ENCODE data around the gene TOR1AIP1. TPM values are rescaled to one million over a fixed set of nuclear protein-coding genes. Genes with fewer than 3 reads are reported as not detected.

Gene TOR1AIP1
- total and polyA plus RNA-seq, 3 donors from 2014 or later = 62.7 to 72.3 (median 63.7) TPM

DNA sequence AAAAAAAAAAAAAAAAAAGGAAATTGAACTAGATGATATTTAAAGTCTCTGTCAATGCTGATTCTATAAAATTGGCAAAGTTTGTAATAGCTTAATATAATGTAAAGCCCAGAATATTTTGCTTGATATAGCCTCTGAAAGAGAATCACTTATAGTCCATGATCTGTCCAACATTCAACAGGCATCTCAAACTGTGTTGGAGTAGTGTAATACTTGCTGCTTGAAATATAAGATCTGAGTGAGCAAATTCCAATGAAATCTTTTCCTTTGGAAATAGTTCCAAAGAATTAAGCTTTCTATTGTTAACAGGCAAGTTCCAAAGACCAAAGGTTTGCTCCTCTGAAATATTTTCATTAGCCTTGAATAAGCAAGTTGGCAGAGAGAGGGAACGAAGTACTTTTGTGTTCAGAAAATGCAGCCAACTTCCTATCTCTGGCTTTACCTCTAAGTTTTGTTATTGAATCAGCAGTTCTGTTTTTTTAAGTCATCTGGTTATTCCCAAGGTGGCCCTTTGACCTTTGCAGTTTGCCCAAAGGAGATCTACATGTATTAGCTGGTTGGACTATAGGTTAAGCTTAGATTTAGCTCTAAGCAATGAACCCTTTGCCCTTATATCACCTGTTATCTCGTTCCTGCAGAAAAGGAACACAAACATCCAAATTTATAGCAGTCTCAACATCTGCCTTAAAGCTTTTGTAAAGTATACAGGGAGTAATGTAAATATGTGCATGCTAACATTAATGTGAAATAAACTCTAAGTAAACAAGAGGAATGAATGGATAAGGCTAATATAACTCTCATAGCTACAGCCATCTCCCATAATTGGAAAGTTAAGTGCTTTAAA is 48.1 kb downstream of the TOR1AIP1 start:
- Histone ChIP-seq H3K9me3 (no peaks in the 10 kb centered on the region), H3K27me3 (no peaks in the 10 kb centered on the region), H3K4me3 (no peak overlapping the region), H3K27ac (no peak overlapping the region), H3K4me1 (peaks cover 9% of the 10 kb centered on the region), H3K36me3 (ENCODE audit: low read depth, missing control alignments) (no peaks in the 10 kb centered on the region)
- TF ChIP-seq, protein P1, sequence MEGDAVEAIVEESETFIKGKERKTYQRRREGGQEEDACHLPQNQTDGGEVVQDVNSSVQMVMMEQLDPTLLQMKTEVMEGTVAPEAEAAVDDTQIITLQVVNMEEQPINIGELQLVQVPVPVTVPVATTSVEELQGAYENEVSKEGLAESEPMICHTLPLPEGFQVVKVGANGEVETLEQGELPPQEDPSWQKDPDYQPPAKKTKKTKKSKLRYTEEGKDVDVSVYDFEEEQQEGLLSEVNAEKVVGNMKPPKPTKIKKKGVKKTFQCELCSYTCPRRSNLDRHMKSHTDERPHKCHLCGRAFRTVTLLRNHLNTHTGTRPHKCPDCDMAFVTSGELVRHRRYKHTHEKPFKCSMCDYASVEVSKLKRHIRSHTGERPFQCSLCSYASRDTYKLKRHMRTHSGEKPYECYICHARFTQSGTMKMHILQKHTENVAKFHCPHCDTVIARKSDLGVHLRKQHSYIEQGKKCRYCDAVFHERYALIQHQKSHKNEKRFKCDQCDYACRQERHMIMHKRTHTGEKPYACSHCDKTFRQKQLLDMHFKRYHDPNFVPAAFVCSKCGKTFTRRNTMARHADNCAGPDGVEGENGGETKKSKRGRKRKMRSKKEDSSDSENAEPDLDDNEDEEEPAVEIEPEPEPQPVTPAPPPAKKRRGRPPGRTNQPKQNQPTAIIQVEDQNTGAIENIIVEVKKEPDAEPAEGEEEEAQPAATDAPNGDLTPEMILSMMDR (IDR thresholded peaks at IDR 0.05) = no peak
- no peak for TF ChIP-seq POLR2A (IDR thresholded peaks at IDR 0.05)
- 29 to 32% methylated on average over 2 of the region's 2 CpGs for WGBS, 2 donors
- intact Hi-C loops (cut with DNase I; ENCODE audit: low total_unique reads) = no loop called here
- no peak for DNase-seq

DNA sequence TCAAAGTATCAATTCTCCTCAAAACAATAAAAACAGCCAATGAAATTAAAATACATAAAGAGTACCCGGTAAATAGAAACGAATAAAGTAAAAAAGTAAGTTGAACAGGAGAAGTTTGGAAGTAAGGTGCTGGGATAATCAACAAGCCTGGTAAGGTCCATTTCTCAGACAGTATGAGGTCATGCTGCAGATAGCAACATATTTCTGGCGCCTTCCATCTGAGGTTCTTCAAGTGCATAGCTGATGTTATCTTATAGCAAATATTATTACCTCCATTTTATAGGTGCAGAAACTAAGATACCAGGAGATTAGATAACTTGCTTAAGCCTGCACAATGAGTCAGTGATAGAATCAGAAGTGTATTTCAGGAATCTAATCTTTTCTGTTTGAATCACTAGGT is 48.8 kb downstream of the TOR1AIP1 start:
- DNase-seq = no peak
- no peaks in the 10 kb centered on the region for H3K27me3 ChIP-seq
- peaks cover 9% of the 10 kb centered on the region for H3K4me1 ChIP-seq
- TF ChIP-seq, protein P1 (IDR thresholded peaks at IDR 0.05) = no peak
- no peak for TF ChIP-seq POLR2A (IDR thresholded peaks at IDR 0.05)
- no peaks in the 10 kb centered on the region for H3K9me3 ChIP-seq
- WGBS, 2 donors = 81 to 82% methylated on average over 3 of the region's 3 CpGs
- no peak overlapping the region for H3K4me3 ChIP-seq
- no peaks in the 10 kb centered on the region for H3K36me3 ChIP-seq (ENCODE audit: low read depth, missing control alignments)
- intact Hi-C loops (cut with DNase I; ENCODE audit: low total_unique reads) = no loop called here
- H3K27ac ChIP-seq = no peak overlapping the region

DNA sequence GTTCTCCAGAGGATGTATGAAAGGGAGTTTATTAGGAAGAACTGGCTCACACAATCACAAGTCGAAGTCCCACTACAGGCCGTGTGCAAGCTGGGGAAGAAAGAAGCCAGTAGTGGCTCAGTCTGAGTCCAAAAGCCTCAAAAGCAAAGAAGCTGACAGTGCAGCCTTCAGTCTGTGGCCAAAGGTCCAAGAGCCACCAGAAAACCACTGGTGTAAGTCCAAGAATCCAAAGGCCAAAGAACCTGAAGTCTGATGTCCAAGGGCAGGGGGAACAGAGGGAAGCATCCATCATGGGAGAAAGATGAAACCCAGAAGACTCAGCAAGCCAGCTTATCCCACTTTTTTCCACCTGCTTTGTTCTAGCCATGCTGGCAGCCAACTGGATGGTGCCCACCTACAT is 51.1 kb downstream of the TOR1AIP1 start:
- intact Hi-C loops (cut with DNase I; ENCODE audit: low total_unique reads) = no loop called here
- Histone ChIP-seq H3K27me3 (no peaks in the 10 kb centered on the region), H3K9me3 (no peaks in the 10 kb centered on the region), H3K4me1 (peaks cover 9% of the 10 kb centered on the region), H3K4me3 (no peak overlapping the region), H3K36me3 (ENCODE audit: low read depth, missing control alignments) (no peaks in the 10 kb centered on the region), H3K27ac (no peak overlapping the region)
- 88 to 89% methylated on average over 2 of the region's 2 CpGs for WGBS, 2 donors
- DNase-seq = no peak
- TF ChIP-seq, protein P1 (IDR thresholded peaks at IDR 0.05) = no peak

DNA sequence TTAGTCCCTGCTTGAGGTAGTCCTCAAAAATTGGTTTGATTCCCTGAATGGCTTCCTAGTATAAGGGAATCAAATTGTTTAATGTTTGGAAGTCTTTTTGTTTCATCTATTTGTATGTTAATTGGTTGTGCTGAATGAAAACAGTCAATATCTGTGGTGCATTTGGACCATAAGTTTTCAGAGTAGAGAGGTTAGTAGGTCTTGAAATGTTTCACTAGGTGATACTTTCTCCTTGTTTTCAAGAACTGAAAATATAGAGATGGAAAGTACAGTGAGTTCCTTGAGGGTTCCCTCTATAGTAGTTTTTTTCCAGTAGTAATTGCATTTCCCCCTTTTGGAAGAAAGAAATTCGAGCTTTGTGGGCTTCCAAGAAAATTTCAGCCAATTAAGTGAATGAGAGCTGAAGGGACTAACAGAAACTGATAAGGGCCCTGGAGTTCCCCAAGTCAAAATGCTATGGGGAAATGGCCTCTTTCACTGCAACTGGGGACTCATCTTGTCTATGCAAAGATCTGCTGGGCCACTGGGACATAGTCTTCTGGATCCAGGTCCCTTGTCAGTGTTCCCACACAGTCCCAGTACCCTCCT is 53.9 kb downstream of the TOR1AIP1 start:
- TF ChIP-seq, protein P1 (IDR thresholded peaks at IDR 0.05) = no peak
- TF ChIP-seq POLR2A (IDR thresholded peaks at IDR 0.05) = no peak
- peaks cover 5% of the 10 kb centered on the region for H3K4me1 ChIP-seq
- H3K27me3 ChIP-seq = no peaks in the 10 kb centered on the region
- DNase-seq = no peak
- no peaks in the 10 kb centered on the region for H3K36me3 ChIP-seq (ENCODE audit: low read depth, missing control alignments)
- H3K4me3 ChIP-seq = no peak overlapping the region
- WGBS, 2 donors = 61 to 62% methylated on average over 1 of the region's 1 CpG
- intact Hi-C loops (cut with DNase I; ENCODE audit: low total_unique reads) = no loop called here
- H3K27ac ChIP-seq = no peak overlapping the region
- no peaks in the 10 kb centered on the region for H3K9me3 ChIP-seq

Data from testis (tissue), 3 donors.